GM21528 (cell line): Measurements from ENCODE around the gene SLC9A5.

Source experiments
- ATAC-seq: cut with Tn5 transposase; IDR thresholded peaks from one replicate; pipeline ENCODE4 v1.9.1; 2021; ENCODE audit warnings: mild to moderate bottlenecking, moderate library complexity; ENCODE audit not compliant: unreplicated experiment, low FRiP score

Gene SLC9A5

DNA sequence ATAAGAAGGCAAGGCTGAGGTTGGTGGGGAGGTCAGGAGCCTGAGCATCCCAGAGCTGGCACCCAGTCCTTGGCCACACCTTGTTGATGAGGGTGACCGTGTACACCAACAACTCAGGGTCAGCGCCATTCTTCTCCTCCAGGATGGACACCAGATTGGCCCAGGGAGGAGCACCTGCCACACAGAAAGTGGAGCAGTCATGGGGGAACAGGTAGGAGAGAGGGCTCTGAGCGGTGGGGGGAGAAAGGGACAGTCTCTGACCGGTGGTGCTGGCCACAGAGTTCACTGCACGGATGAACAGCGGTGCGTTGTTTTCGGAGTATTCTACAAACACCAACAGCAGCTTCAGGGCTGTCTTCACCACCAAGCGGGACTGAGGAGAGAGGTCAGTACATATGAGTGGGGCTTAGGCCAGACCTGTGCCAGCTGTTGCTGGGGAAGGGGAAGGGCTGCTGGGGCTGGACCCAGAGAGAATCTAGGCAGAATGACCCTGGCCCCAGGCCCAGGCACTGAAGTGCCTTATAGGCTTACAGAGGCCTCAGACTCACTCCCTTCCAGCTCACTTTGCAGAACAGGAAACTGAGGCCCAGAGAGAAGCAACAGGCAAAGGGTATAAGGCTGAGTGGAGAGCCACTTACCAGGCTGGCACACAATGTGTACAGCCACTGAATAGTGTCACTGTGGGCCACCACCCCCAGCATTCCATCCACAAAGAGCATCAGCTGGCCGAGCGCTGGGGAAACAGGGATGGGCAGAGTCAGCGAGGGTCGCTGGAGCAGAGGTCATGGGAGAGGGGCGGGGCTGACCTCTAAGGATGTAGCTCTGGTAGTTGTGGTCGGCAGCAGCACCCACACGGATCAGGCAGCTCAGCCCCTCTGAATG is 11.1 kb upstream of the SLC9A5 start:
- ATAC-seq, result no peak

GRCh38 chr16:67238278-67238575 is 10.6 kb upstream of the SLC9A5 start:
- ATAC-seq, result no peak

DNA sequence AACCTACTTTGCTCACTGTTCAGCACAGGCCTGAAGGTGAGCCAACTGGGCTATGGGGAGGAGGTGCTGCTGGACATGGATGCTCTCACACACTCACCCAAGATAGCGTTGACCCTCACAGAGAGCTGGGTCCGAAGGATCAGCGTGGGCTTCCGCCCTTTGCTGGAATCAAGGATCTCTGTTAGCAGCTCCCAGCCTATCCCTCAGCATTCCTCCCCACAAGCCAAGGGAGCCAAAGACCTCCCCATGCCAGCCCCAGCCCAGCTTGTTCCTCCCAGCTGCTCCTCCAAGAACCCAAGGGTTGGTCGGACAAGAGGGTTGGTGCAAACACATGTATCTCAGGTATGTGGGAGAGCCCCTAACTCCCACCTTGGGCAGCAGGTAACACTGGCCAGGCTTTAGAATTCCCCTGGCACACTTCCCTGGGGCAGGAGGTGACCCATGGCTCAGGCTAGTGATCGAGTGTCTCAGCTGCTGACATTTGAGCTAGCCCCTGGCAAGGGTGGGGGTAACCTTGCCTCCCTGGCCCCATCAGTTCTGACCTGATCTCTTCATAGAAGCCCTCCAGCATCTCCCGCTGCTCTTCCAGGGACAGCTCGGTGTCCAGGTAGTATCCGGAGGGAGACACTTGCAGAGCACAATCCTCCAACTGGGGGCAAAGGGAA is 9.8 kb upstream of the SLC9A5 start:
- no peak for ATAC-seq

- no peak for ATAC-seq
Measured at GRCh38 chr16:67240506-67240905, 8.3 kb upstream of the SLC9A5 start.

- no peak for ATAC-seq
Measured at GRCh38 chr16:67241008-67241900, 7.5 kb upstream of the SLC9A5 start.

- ATAC-seq, result no peak
Measured at GRCh38 chr16:67242138-67242730, 6.5 kb upstream of the SLC9A5 start.

GRCh38 chr16:67243481-67243880 is 5.3 kb upstream of the SLC9A5 start:
- ATAC-seq, result no peak

DNA sequence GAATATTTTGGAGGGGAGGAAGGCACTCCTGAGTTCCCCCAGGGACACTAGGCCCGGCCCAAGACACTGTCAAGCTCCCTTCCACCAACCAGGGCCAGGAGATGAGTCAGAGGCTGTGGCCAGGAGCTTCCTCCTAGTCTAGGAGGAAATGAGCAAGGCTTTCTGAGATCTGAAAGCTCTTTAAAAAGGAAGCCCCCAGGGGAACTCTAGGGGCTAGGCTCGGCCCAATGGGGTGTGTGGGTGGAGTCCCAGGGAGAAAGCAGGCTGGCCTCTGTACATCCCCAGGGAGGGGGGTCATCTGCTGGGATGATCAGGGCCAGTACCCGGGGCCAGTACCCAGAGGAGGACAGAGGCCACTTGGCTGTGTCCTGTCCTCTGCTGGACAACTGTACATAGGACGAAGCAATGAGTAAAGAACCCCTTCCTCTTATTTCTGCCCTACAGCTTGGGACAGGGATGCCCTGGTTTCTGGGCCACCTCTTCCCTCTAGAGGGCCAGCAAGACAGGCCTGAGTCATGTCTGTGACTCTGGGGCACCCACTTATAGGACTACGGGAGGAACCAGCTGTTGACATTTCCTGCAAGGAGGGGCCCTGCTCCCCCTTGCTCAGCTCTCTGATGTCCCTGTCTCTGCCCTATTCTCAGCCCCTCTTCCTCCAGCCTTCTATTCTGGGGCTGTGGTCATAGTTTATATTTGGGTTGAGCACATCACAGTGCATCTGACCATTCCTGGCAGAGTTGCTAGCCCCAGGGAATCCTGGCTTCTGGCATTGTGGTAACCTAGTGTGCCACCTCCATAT is 4.2 kb upstream of the SLC9A5 start:
- ATAC-seq, result peak; percentile 47

GRCh38 chr16:67245186-67245585 is 3.6 kb upstream of the SLC9A5 start:
- no peak for ATAC-seq

DNA sequence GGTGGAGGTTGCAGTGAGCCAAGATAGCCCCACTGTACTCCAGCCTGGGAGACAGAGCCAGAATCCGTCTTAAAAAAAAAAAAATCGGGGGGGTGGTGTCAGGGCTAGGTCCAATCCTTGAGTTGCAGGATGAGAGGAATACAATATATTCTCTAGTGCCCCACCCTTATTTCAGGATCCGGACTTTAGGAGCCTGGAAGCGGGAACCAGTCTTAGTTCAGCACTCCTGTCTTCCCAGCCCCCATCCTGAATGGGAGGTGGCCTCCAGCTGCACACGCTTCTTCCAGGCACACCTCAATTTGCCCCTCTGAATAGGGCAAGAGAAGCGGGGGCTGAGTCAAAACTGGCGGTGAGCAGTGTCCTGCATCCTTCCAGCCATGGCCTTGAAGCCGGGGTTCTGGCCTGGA is 3.1 kb upstream of the SLC9A5 start:
- ATAC-seq, result no peak

DNA sequence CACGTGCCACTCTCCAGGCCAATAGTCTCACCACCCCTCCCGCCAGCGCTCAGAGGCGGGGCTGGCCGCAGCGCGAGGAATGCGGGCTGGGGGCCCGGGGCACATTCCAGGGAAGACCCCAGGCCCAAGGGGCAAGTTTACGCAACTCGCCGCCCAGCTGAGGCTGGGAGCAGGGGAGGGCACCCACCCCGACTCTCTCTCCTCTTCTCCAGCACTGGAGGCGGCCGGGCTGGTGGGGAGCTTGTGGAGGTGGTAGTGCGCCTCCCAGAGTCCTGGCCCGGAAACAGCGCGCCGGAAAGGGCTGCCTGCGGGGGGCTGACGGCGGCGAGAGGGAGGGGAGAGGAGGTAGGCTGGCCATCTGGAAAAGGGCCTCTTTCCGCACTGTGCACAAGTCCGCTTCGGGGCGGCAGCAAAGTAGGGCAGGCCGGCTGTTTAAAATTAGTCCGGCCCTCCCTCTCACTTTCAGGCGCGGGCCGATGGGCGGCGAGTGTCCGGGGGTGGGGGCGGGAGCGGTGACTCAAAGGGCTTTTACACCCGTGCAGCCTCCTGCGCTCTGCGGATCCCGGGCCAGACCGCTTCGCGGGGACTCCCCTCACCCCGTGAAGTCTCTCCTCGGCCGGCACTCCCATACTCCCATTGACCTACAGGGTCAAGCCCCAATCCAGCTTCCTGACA is 2.6 kb upstream of the SLC9A5 start:
- ATAC-seq, result peak; percentile 38

DNA sequence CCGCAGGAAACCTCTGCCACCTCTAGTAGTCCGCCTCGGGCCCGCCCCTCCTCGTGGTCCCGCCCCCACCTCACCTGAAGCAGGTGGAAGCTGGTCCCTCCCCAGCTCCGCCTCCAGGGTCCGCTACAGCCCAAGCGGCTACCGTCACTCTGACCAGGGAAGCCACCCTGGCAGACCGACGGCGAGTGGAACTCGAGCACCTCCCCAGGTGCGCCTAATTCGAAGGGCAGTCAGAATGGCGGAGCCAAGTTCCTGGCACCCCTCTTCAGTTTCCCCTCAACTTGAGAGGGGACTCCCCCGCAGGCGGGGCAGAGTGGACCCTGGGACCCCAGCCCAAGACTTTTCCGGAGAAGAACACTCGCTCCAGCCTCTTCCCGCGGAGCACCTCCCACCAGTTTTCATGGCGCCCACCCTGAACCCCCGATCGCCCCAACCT is 2.0 kb upstream of the SLC9A5 start:
- ATAC-seq, result no peak

DNA sequence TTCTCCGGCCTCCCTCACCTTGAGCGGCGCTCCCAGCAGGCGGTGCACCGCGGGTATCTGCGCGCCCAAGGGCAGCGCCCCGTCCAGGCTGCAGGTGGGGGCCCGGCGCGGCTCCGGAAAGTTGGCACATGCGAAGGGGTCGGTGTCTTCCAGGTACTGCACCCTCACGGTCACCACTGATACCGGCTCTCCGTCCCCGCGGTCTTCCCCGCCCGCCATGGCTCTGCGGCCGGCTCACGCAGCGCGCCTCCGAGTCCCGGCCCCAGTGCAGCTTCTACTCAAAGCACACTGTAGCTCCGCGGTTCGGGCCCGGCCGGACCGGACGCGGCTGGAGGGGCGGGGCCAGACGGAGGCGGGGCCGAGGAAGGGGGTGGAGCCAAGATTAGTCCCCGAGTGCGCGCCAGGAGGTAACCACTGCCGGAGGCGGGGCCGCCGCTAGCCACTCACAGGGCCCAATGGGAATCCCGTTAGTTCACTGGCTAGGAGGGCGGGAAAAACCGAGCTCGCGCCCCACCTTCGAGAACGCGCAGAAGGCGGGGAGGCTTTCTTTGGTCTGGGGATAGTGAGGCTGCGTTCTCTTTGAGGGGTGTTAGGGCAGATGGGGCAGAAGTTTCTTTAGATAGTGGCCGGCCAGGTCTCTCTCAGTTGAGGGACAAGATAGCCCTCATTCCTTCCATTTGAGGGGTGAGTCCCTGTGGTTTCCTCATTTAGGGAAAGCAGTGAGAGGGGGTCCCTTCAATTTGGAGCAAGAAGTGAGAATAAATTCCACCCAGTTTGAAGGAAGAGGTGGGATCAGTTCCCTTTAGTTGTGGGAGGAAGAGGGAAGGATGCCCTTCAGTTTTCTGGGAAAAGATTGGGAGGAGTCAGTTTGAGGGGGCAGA is 1.3 kb upstream of the SLC9A5 start, which contains the start of gene FHOD1:
Gene FHOD1 (minus strand): TSS at position 290 of the 881 bp plus-strand sequence. CDS start 71 bp downstream, at position 219.
- ATAC-seq, result peak; percentile 42

GRCh38 chr16:67248073-67248400 is 742 bp upstream of the SLC9A5 start:
- ATAC-seq, result no peak

DNA sequence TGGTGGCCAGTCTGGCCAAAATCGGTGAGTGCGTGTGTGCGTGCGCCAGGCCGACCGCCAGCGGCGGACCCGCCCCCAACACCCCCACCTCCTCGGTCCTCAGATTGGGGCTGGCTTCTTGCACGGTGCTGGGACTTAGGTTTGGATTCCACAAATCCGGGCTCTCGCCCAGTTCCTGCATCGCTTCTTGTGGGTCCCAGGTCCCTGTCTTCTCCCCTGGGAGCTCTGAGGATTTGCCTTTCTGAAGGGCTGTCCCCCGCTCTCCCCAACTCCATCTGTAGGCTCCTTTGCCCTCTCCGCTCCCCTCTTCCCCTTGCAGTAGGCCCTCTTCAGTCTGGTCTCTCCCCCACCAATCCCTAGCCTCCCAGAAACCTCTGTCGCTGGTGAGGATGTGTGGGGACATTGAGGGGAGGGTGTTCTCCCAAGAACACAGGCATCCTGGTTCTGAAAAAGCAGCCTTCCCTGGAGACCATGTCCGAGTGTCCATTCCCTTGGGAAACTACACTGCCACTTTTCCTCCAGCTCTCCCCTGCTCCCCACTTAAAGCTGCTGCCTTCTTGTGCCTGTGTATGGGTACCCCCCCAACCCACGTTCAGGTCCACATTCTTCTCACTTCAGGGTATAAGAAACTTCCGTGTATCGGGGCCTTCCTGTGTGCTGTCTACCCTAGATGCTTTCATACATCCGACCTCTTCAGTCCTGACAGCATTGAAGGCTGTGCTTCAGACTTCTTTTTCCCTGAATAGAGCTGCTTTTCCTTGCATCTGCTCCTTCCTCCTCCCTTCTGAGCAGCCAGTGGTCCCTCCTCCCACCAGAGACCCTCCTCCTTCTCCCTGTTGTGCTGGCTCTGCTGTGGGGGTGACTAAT is 632 bp downstream of the SLC9A5 start:
- no peak for ATAC-seq

- ATAC-seq, result no peak
Measured at GRCh38 chr16:67250045-67250327, 1.2 kb downstream of the SLC9A5 start.

DNA sequence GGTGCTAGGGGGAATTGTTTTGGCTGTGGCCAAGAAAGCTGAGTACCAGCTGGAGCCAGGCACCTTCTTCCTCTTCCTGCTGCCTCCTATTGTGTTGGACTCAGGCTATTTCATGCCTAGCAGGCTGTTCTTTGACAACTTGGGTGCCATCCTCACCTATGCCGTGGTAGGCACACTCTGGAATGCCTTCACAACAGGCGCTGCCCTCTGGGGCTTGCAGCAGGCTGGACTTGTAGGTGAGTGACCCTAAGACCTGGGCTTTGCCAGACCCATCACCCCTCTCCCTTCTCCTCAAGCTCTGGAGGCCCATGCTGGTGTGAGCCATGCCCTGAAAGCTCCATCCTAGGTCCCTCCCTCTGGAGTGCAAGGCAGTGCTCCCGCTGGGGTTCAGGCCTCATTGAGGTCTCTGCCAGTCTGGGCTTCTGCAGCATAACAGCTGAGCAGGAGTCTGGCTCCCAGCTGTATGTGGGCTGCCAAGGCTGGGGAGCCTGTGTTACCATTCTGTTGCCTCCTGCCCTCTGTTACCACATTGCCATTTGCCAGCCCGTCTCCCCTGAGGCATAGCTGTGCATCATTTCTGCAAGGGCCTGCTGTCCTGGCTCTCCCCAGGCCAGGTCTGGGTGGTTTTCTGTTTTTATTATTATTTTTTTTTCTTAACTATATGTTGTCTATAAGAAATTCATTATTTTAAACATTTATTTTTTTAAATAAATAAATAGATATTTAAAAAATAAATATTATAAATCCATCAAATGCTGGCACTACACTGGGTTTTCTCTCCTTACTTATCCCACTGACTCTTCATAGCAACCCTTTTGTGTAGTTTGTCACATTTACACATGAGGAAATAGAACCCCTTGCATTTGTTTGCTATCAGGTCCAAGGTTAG is 4.1 kb downstream of the SLC9A5 start:
- ATAC-seq, result no peak
